ENCODE data around the gene MRGPRX4.
"Not testable (repeated sequence)": the region's sequence is repeated elsewhere in the genome, so short reads cannot be mapped to it uniquely, and the experiment has no call there.

GRCh38 chr11:18131115-18131514 lies 41.5 kb upstream of the MRGPRX4 start:
- TF ChIP-seq CTCF (IDR thresholded peaks at IDR 0.05; ENCODE audit: low read length); EZH2 (IDR thresholded peaks at IDR 0.05; ENCODE audit: borderline replicate concordance, low read length): not testable (repeated sequence)

All from OCI-LY1 (cell line).